ENCODE measurements around the gene CISD1.

Gene CISD1

GRCh38 chr10:58266003-58266825 lies 2.7 kb upstream of the CISD1 start:
- DNase-seq = peak; percentile 64

GRCh38 chr10:58266826-58267712 lies 1.9 kb upstream of the CISD1 start:
- peak; percentile 76 for DNase-seq

GRCh38 chr10:58267713-58268453 lies 1.1 kb upstream of the CISD1 start, which contains the start of gene IPMK:
Gene IPMK (minus strand): TSS chr10:58267894. CDS start chr10:58267611, 283 bp downstream.
- DNase-seq = peak; percentile 95

- no peak for DNase-seq
These were observed 462 bp upstream of the CISD1 start for GRCh38 chr10:58268454-58268945.

GRCh38 chr10:58269782-58270290 lies 874 bp downstream of the CISD1 start:
- DNase-seq = peak; percentile 27

GRCh38 chr10:58275261-58275660 lies 6.3 kb downstream of the CISD1 start:
- DNase-seq = no peak

- no peak for DNase-seq
These were observed 6.9 kb downstream of the CISD1 start for GRCh38 chr10:58275908-58276307.

GRCh38 chr10:58278274-58278961 lies 9.5 kb downstream of the CISD1 start:
- no peak for DNase-seq

GRCh38 chr10:58278962-58279307 lies 10.0 kb downstream of the CISD1 start:
- no peak for DNase-seq

- no peak for DNase-seq
These were observed 11.5 kb downstream of the CISD1 start for GRCh38 chr10:58280477-58280876.

GRCh38 chr10:58281092-58281752 lies 12.3 kb downstream of the CISD1 start:
- no peak for DNase-seq

GRCh38 chr10:58282615-58283014 lies 13.7 kb downstream of the CISD1 start:
- DNase-seq = peak; percentile 30

- peak; percentile 86 for DNase-seq
These were observed 22.7 kb downstream of the CISD1 start for GRCh38 chr10:58291538-58292174.

GRCh38 chr10:58293989-58294388 lies 25.0 kb downstream of the CISD1 start:
- no peak for DNase-seq

- DNase-seq = peak; percentile 83
These were observed 30.6 kb downstream of the CISD1 start for GRCh38 chr10:58299580-58299979.

GRCh38 chr10:58300676-58301075 lies 31.7 kb downstream of the CISD1 start:
- no peak for DNase-seq

GRCh38 chr10:58302254-58302653 lies 33.3 kb downstream of the CISD1 start:
- DNase-seq = no peak

GRCh38 chr10:58304099-58304633 lies 35.2 kb downstream of the CISD1 start:
- DNase-seq = no peak

- DNase-seq = no peak
These were observed 36.9 kb downstream of the CISD1 start for GRCh38 chr10:58305821-58306220.

- DNase-seq = no peak
These were observed 38.7 kb downstream of the CISD1 start for GRCh38 chr10:58307676-58308075.

GRCh38 chr10:58311026-58311425 lies 42.1 kb downstream of the CISD1 start:
- no peak for DNase-seq
